IMR-90 (cell line): Measurements from ENCODE around the gene NTF3. TPM values are rescaled to one million over a fixed set of nuclear protein-coding genes. Genes with fewer than 3 reads are reported as not detected.

Source experiments
- ATAC-seq: fragments of 200-7000 bp; cut with Tn5 transposase; 2 replicates; pipeline ENCODE4 v1.9.1; 2020; ENCODE audit warnings: low read depth, mild to moderate bottlenecking, moderate library complexity
- BruUV-seq: library from RNA; stranded (reverse); fragments of 400-500 nt; replicated peaks from 2 replicates; lab custom pipeline; 2021; lab: Mats Ljungman, UMichigan
- CTCF ChIA-PET: fragments of 300-600 bp; formaldehyde crosslinking; extraction: SDS; loops from one replicate; lab custom pipeline; 2021; ENCODE audit warnings: antibody characterized with exemption; lab: Yijun Ruan, JAX
- POLR2A ChIA-PET: fragments of 300-600 bp; sonication (Branson Sonifier 250); formaldehyde crosslinking; loops from one replicate; lab custom pipeline; 2022; ENCODE audit warnings: antibody characterized with exemption; ENCODE audit not compliant: unreplicated experiment; lab: Charles Lee
- DNase-seq: peaks from one replicate; pipeline ENCODE4 v3.0.0; 2013
- H2AFZ ChIP-seq: replicated peaks from 2 replicates; pipeline ENCODE3; 2013; ENCODE audit warnings: low read length, mild to moderate bottlenecking; ENCODE audit not compliant: poor library complexity
- H2AK5ac ChIP-seq: 2 replicates; pipeline ENCODE4 v1.6.1; 2013; ENCODE audit warnings: low read depth, low read length, inconsistent platforms
- H2AK9ac ChIP-seq: replicated peaks from 2 replicates; pipeline ENCODE3; 2013; ENCODE audit warnings: mild to moderate bottlenecking, low read depth, low read length, moderate library complexity; ENCODE audit not compliant: poor library complexity
- H2BK120ac ChIP-seq: 2 replicates; pipeline ENCODE4 v1.6.1; 2013; ENCODE audit warnings: low read depth, low read length, inconsistent platforms
- H2BK15ac ChIP-seq: 3 replicates; pipeline ENCODE4 v1.6.1; 2013; ENCODE audit warnings: low read depth, low read length, inconsistent platforms
- H2BK20ac ChIP-seq: 2 replicates; pipeline ENCODE4 v1.6.1; 2013; ENCODE audit warnings: low read depth, mild to moderate bottlenecking, inconsistent platforms, low read length, moderate library complexity
- H2BK5ac ChIP-seq: 2 replicates; pipeline ENCODE4 v1.6.1; 2013; ENCODE audit warnings: mild to moderate bottlenecking, low read depth, low read length, inconsistent platforms; ENCODE audit not compliant: poor library complexity, severe bottlenecking
- H3K14ac ChIP-seq: replicated peaks from 2 replicates; pipeline ENCODE4 v1.6.1; 2013; ENCODE audit warnings: low read depth, low read length, inconsistent platforms
- H3K18ac ChIP-seq: 2 replicates; pipeline ENCODE4 v1.6.1; 2013; ENCODE audit warnings: low read depth, low read length, control low read depth
- H3K23ac ChIP-seq: 2 replicates; pipeline ENCODE4 v1.6.1; 2013; ENCODE audit warnings: low read depth, low read length, inconsistent platforms
- H3K27ac ChIP-seq: 2 replicates; pipeline ENCODE4 v1.5.1; 2013; ENCODE audit warnings: mild to moderate bottlenecking, control low read depth, low read length; ENCODE audit not compliant: insufficient read depth
- H3K27me3 ChIP-seq: 2 replicates; pipeline ENCODE4 v1.6.1; 2013; ENCODE audit warnings: low read length; ENCODE audit not compliant: control insufficient read depth, insufficient read depth
- H3K36me3 ChIP-seq: 2 replicates; pipeline ENCODE4 v1.6.1; 2013; ENCODE audit warnings: low read length, mixed read lengths; ENCODE audit not compliant: control insufficient read depth, insufficient read depth
- H3K4ac ChIP-seq: 2 replicates; pipeline ENCODE4 v1.6.1; 2013; ENCODE audit warnings: low read depth, low read length, inconsistent platforms
- H3K4me1 ChIP-seq: 2 replicates; pipeline ENCODE4 v1.6.1; 2013; ENCODE audit warnings: low read length, mixed read lengths; ENCODE audit not compliant: control insufficient read depth, insufficient read depth
- H3K4me2 ChIP-seq: 2 replicates; pipeline ENCODE4 v1.6.1; 2013; ENCODE audit warnings: low read depth, mild to moderate bottlenecking, control low read depth, low read length, moderate library complexity
- H3K4me3 ChIP-seq: 2 replicates; pipeline ENCODE4 v1.5.1; 2013; ENCODE audit warnings: low read depth, mild to moderate bottlenecking, control low read depth, low read length, moderate library complexity; ENCODE audit not compliant: insufficient read depth
- H3K56ac ChIP-seq: 2 replicates; pipeline ENCODE4 v1.6.1; 2013; ENCODE audit warnings: low read length, inconsistent platforms; ENCODE audit not compliant: insufficient read depth; ENCODE audit errors: extremely low read depth
- H3K79me1 ChIP-seq, 2 experiments: 2 replicates each; pipeline ENCODE4 v1.6.1; 2013; ENCODE audit warnings: low read length in 2 of 2, inconsistent platforms in 1 of 2, low read depth in 1 of 2
- H3K9ac ChIP-seq: 2 replicates; pipeline ENCODE4 v1.6.1; 2013; ENCODE audit warnings: low read depth, low read length, control low read depth
- H3K9me1 ChIP-seq: 2 replicates; pipeline ENCODE4 v1.6.1; 2013; ENCODE audit warnings: low read length, inconsistent platforms; ENCODE audit not compliant: insufficient read depth
- H3K9me3 ChIP-seq: 2 replicates; pipeline ENCODE4 v1.6.1; 2013; ENCODE audit warnings: low read length; ENCODE audit not compliant: control insufficient read depth, insufficient read depth
- H4K20me1 ChIP-seq: 2 replicates; pipeline ENCODE4 v1.6.1; 2013; ENCODE audit warnings: low read length, inconsistent platforms; ENCODE audit not compliant: insufficient read depth
- H4K5ac ChIP-seq: 2 replicates; pipeline ENCODE4 v1.6.1; 2013; ENCODE audit warnings: mild to moderate bottlenecking, low read depth, low read length, control low read depth
- H4K8ac ChIP-seq, 2 experiments: 2 replicates each; pipeline ENCODE4 v1.6.1; 2013; ENCODE audit warnings: low read depth in 2 of 2, low read length in 2 of 2, control low read depth in 1 of 2, inconsistent platforms in 1 of 2
- H4K91ac ChIP-seq: 2 replicates; pipeline ENCODE4 v1.6.1; 2013; ENCODE audit warnings: low read depth, low read length, inconsistent platforms; ENCODE audit not compliant: insufficient read depth
- ELK1 ChIP-seq: fragments of 150-350 bp; IDR thresholded peaks from 2 replicates; pipeline ENCODE4 v1.6.1; 2016; ENCODE audit warnings: low read depth, mild to moderate bottlenecking, low read length, moderate library complexity, borderline replicate concordance
- NFE2L2 ChIP-seq: fragments of 150-350 bp; IDR thresholded peaks from 2 replicates; pipeline ENCODE4 v1.6.1; 2016; ENCODE audit warnings: low read depth, mild to moderate bottlenecking, low read length
- WGBS, 2 experiments: methylation state at CpG; one replicate each; pipeline versions ENCODE4 v1.1.5 to v1.1.7; 2013; ENCODE audit warnings: missing lambda C conversion rate in 2 of 2; ENCODE audit not compliant: insufficient read length in 1 of 2; ENCODE audit errors: extremely low coverage in 2 of 2; 5-methylcytosine and 5-hydroxymethylcytosine counted together
- dilution Hi-C: fragments of 300-500 bp; cut with HindIII; formaldehyde crosslinking; loops from one replicate; pipeline ENCODE4 v1.14.3; 2018; ENCODE audit warnings: low sequenced_read_pairs; ENCODE audit not compliant: unreplicated experiment
- in situ Hi-C: fragments of 300-500 bp; cut with MboI; formaldehyde crosslinking; loops from 3 replicates; pipeline ENCODE4 v1.14.3; 2019; ENCODE audit warnings: low sequenced_read_pairs, inconsistent platforms, mixed read lengths
- intact Hi-C: fragments of 100-400 bp; cut with micrococcal nuclease; formaldehyde crosslinking; loops from 2 replicates; pipeline ENCODE4 v1.10.0; 2022
- polyA plus RNA-seq, 3 experiments: library from polyadenylated mRNA; depleted of rRNA; stranded (reverse); fragments of >200 nt; gene quantifications; 2 replicates each; pipeline ENCODE4 v1.2.3, GENCODE V29; 2012; ENCODE audit warnings: low replicate concordance in 1 of 3
- total RNA-seq: library from RNA; depleted of rRNA; stranded (reverse); fragments of >200 nt; gene quantifications from 2 replicates; pipeline ENCODE4 v1.2.3, GENCODE V29; 2012

The NTF3 gene
- total and polyA plus RNA-seq, 2 of the 4 experiments (the other 2 are of a cell fraction) = 12.2 to 32.4 TPM

GRCh38 chr12:5521456-5522325, 89.8 kb downstream of the NTF3 start:
- BruUV-seq = no TSS peak
- in situ Hi-C loops = no loop called here

More at GRCh38 chr12:5521456-5522325, 89.8 kb downstream of the NTF3 start:
- no peaks in the 10 kb centered on the region for H3K9me3 ChIP-seq
- dilution Hi-C loops = no loop called here
- H3K9me1 ChIP-seq = 0 out of 2 replicates have a peak, but pooled peaks cover 10% of the 10 kb centered on the region
- no peak overlapping the region for H3K18ac ChIP-seq
- H3K36me3 ChIP-seq = no peaks in the 10 kb centered on the region
- no peak overlapping the region for H3K4me3 ChIP-seq
- no peak overlapping the region for H4K91ac ChIP-seq
- H4K8ac ChIP-seq = no peak overlapping the region
- DNase-seq = no peak
- no peaks in the 10 kb centered on the region for H3K4me1 ChIP-seq
- no peak overlapping the region for H2BK120ac ChIP-seq
- H3K27ac ChIP-seq = no peak overlapping the region
- CTCF ChIA-PET = no interaction called here
- no peak overlapping the region for H3K23ac ChIP-seq
- H2BK20ac ChIP-seq = no peak overlapping the region
- WGBS, 2 experiments = 80% methylated on average over 5 of the region's 20 CpGs; no CpG with 5 or more reads in 1 of the 2 experiments
- H3K4ac ChIP-seq = no peak overlapping the region
- no peaks in the 10 kb centered on the region for H4K20me1 ChIP-seq
- no peak for ATAC-seq
- H4K5ac ChIP-seq = no peak overlapping the region
- no peaks in the 10 kb centered on the region for H3K79me1 ChIP-seq
- no peak overlapping the region for H2BK15ac ChIP-seq
- H3K9ac ChIP-seq = no peak overlapping the region
- H3K4me2 ChIP-seq = no peak overlapping the region
- POLR2A ChIA-PET = no interaction called here
- TF ChIP-seq NFE2L2 (no peak), ELK1 (no peak)
- no peak overlapping the region for H2BK5ac ChIP-seq
- H3K27me3 ChIP-seq = no peaks in the 10 kb centered on the region
- H2AFZ ChIP-seq = no peak overlapping the region
- H2AK5ac ChIP-seq = no peak overlapping the region
- no peak overlapping the region for H3K14ac ChIP-seq
- H3K56ac ChIP-seq = no peak overlapping the region
- intact Hi-C loops = no loop called here
- no peak overlapping the region for H2AK9ac ChIP-seq
